IMR-90 (cell line): ENCODE data around the gene TRIO. TPM values are rescaled to one million over a fixed set of nuclear protein-coding genes. Genes with fewer than 3 reads are reported as not detected.

Experiments
- ATAC-seq: fragments of 200-7000 bp; cut with Tn5 transposase; 2 replicates; pipeline ENCODE4 v1.9.1; 2020; ENCODE audit warnings: low read depth, mild to moderate bottlenecking, moderate library complexity
- BruUV-seq: library from RNA; stranded (reverse); fragments of 400-500 nt; replicated peaks from 2 replicates; lab custom pipeline; 2021; lab: Mats Ljungman, UMichigan
- CTCF ChIA-PET: fragments of 300-600 bp; formaldehyde crosslinking; extraction: SDS; loops from one replicate; lab custom pipeline; 2021; ENCODE audit warnings: antibody characterized with exemption; lab: Yijun Ruan, JAX
- POLR2A ChIA-PET: fragments of 300-600 bp; sonication (Branson Sonifier 250); formaldehyde crosslinking; loops from one replicate; lab custom pipeline; 2022; ENCODE audit warnings: antibody characterized with exemption; ENCODE audit not compliant: unreplicated experiment; lab: Charles Lee
- DNase-seq: peaks from one replicate; pipeline ENCODE4 v3.0.0; 2013
- H2AFZ ChIP-seq: replicated peaks from 2 replicates; pipeline ENCODE3; 2013; ENCODE audit warnings: low read length, mild to moderate bottlenecking; ENCODE audit not compliant: poor library complexity
- H2AK5ac ChIP-seq: 2 replicates; pipeline ENCODE4 v1.6.1; 2013; ENCODE audit warnings: low read depth, low read length, inconsistent platforms
- H2AK9ac ChIP-seq: replicated peaks from 2 replicates; pipeline ENCODE3; 2013; ENCODE audit warnings: mild to moderate bottlenecking, low read depth, low read length, moderate library complexity; ENCODE audit not compliant: poor library complexity
- H2BK120ac ChIP-seq: 2 replicates; pipeline ENCODE4 v1.6.1; 2013; ENCODE audit warnings: low read depth, low read length, inconsistent platforms
- H2BK15ac ChIP-seq: 3 replicates; pipeline ENCODE4 v1.6.1; 2013; ENCODE audit warnings: low read depth, low read length, inconsistent platforms
- H2BK20ac ChIP-seq: 2 replicates; pipeline ENCODE4 v1.6.1; 2013; ENCODE audit warnings: low read depth, mild to moderate bottlenecking, inconsistent platforms, low read length, moderate library complexity
- H2BK5ac ChIP-seq: 2 replicates; pipeline ENCODE4 v1.6.1; 2013; ENCODE audit warnings: mild to moderate bottlenecking, low read depth, low read length, inconsistent platforms; ENCODE audit not compliant: poor library complexity, severe bottlenecking
- H3K14ac ChIP-seq: replicated peaks from 2 replicates; pipeline ENCODE4 v1.6.1; 2013; ENCODE audit warnings: low read depth, low read length, inconsistent platforms
- H3K18ac ChIP-seq: 2 replicates; pipeline ENCODE4 v1.6.1; 2013; ENCODE audit warnings: low read depth, low read length, control low read depth
- H3K23ac ChIP-seq: 2 replicates; pipeline ENCODE4 v1.6.1; 2013; ENCODE audit warnings: low read depth, low read length, inconsistent platforms
- H3K27ac ChIP-seq: 2 replicates; pipeline ENCODE4 v1.5.1; 2013; ENCODE audit warnings: mild to moderate bottlenecking, control low read depth, low read length; ENCODE audit not compliant: insufficient read depth
- H3K27me3 ChIP-seq: 2 replicates; pipeline ENCODE4 v1.6.1; 2013; ENCODE audit warnings: low read length; ENCODE audit not compliant: control insufficient read depth, insufficient read depth
- H3K36me3 ChIP-seq: 2 replicates; pipeline ENCODE4 v1.6.1; 2013; ENCODE audit warnings: low read length, mixed read lengths; ENCODE audit not compliant: control insufficient read depth, insufficient read depth
- H3K4ac ChIP-seq: 2 replicates; pipeline ENCODE4 v1.6.1; 2013; ENCODE audit warnings: low read depth, low read length, inconsistent platforms
- H3K4me1 ChIP-seq: 2 replicates; pipeline ENCODE4 v1.6.1; 2013; ENCODE audit warnings: low read length, mixed read lengths; ENCODE audit not compliant: control insufficient read depth, insufficient read depth
- H3K4me2 ChIP-seq: 2 replicates; pipeline ENCODE4 v1.6.1; 2013; ENCODE audit warnings: low read depth, mild to moderate bottlenecking, control low read depth, low read length, moderate library complexity
- H3K4me3 ChIP-seq: 2 replicates; pipeline ENCODE4 v1.5.1; 2013; ENCODE audit warnings: low read depth, mild to moderate bottlenecking, control low read depth, low read length, moderate library complexity; ENCODE audit not compliant: insufficient read depth
- H3K56ac ChIP-seq: 2 replicates; pipeline ENCODE4 v1.6.1; 2013; ENCODE audit warnings: low read length, inconsistent platforms; ENCODE audit not compliant: insufficient read depth; ENCODE audit errors: extremely low read depth
- H3K79me1 ChIP-seq, 2 experiments: 2 replicates each; pipeline ENCODE4 v1.6.1; 2013; ENCODE audit warnings: low read length in 2 of 2, inconsistent platforms in 1 of 2, low read depth in 1 of 2
- H3K9ac ChIP-seq: 2 replicates; pipeline ENCODE4 v1.6.1; 2013; ENCODE audit warnings: low read depth, low read length, control low read depth
- H3K9me1 ChIP-seq: 2 replicates; pipeline ENCODE4 v1.6.1; 2013; ENCODE audit warnings: low read length, inconsistent platforms; ENCODE audit not compliant: insufficient read depth
- H3K9me3 ChIP-seq: 2 replicates; pipeline ENCODE4 v1.6.1; 2013; ENCODE audit warnings: low read length; ENCODE audit not compliant: control insufficient read depth, insufficient read depth
- H4K20me1 ChIP-seq: 2 replicates; pipeline ENCODE4 v1.6.1; 2013; ENCODE audit warnings: low read length, inconsistent platforms; ENCODE audit not compliant: insufficient read depth
- H4K5ac ChIP-seq: 2 replicates; pipeline ENCODE4 v1.6.1; 2013; ENCODE audit warnings: mild to moderate bottlenecking, low read depth, low read length, control low read depth
- H4K8ac ChIP-seq, 2 experiments: 2 replicates each; pipeline ENCODE4 v1.6.1; 2013; ENCODE audit warnings: low read depth in 2 of 2, low read length in 2 of 2, control low read depth in 1 of 2, inconsistent platforms in 1 of 2
- H4K91ac ChIP-seq: 2 replicates; pipeline ENCODE4 v1.6.1; 2013; ENCODE audit warnings: low read depth, low read length, inconsistent platforms; ENCODE audit not compliant: insufficient read depth
- CEBPB ChIP-seq: IDR thresholded peaks from 2 replicates; pipeline ENCODE4 v1.6.1; 2012; ENCODE audit warnings: low read depth, low read length, improper control_type of control experiment
- CHD1 ChIP-seq: IDR thresholded peaks from 2 replicates; pipeline ENCODE4 v1.6.1; 2012; ENCODE audit warnings: low read depth, low read length, improper control_type of control experiment
- ELK1 ChIP-seq: fragments of 150-350 bp; IDR thresholded peaks from 2 replicates; pipeline ENCODE4 v1.6.1; 2016; ENCODE audit warnings: low read depth, mild to moderate bottlenecking, low read length, moderate library complexity, borderline replicate concordance
- FOS ChIP-seq: fragments of 150-350 bp; IDR thresholded peaks from 2 replicates; pipeline ENCODE4 v1.6.1; 2016; ENCODE audit warnings: low read depth, low read length
- MAFK ChIP-seq: IDR thresholded peaks from 2 replicates; pipeline ENCODE4 v1.6.1; 2012; ENCODE audit warnings: low read depth, low read length, improper control_type of control experiment
- MAZ ChIP-seq: IDR thresholded peaks from 2 replicates; pipeline ENCODE4 v1.6.1; 2012; ENCODE audit warnings: low read depth, mild to moderate bottlenecking, low read length, improper control_type of control experiment, moderate library complexity, borderline replicate concordance
- RAD21 ChIP-seq: IDR thresholded peaks from 2 replicates; pipeline ENCODE4 v1.6.1; 2012; ENCODE audit warnings: low read length, improper control_type of control experiment
- RCOR1 ChIP-seq: IDR thresholded peaks from 2 replicates; pipeline ENCODE4 v1.6.1; 2012; ENCODE audit warnings: mild to moderate bottlenecking, low read length, improper control_type of control experiment; ENCODE audit not compliant: insufficient replicate concordance
- SMC3 ChIP-seq: fragments of 150-350 bp; IDR thresholded peaks from 2 replicates; pipeline ENCODE4 v1.6.1; 2016; ENCODE audit warnings: low read depth, mild to moderate bottlenecking, antibody characterized with exemption, low read length, moderate library complexity
- WGBS, 2 experiments: methylation state at CpG; one replicate each; pipeline versions ENCODE4 v1.1.5 to v1.1.7; 2013; ENCODE audit warnings: missing lambda C conversion rate in 2 of 2; ENCODE audit not compliant: insufficient read length in 1 of 2; ENCODE audit errors: extremely low coverage in 2 of 2; 5-methylcytosine and 5-hydroxymethylcytosine counted together
- dilution Hi-C: fragments of 300-500 bp; cut with HindIII; formaldehyde crosslinking; loops from one replicate; pipeline ENCODE4 v1.14.3; 2018; ENCODE audit warnings: low sequenced_read_pairs; ENCODE audit not compliant: unreplicated experiment
- in situ Hi-C: fragments of 300-500 bp; cut with MboI; formaldehyde crosslinking; loops from 3 replicates; pipeline ENCODE4 v1.14.3; 2019; ENCODE audit warnings: low sequenced_read_pairs, inconsistent platforms, mixed read lengths
- intact Hi-C: fragments of 100-400 bp; cut with micrococcal nuclease; formaldehyde crosslinking; loops from 2 replicates; pipeline ENCODE4 v1.10.0; 2022
- polyA plus RNA-seq, 3 experiments: library from polyadenylated mRNA; depleted of rRNA; stranded (reverse); fragments of >200 nt; gene quantifications; 2 replicates each; pipeline ENCODE4 v1.2.3, GENCODE V29; 2012; ENCODE audit warnings: low replicate concordance in 1 of 3
- total RNA-seq: library from RNA; depleted of rRNA; stranded (reverse); fragments of >200 nt; gene quantifications from 2 replicates; pipeline ENCODE4 v1.2.3, GENCODE V29; 2012

Gene TRIO
- total and polyA plus RNA-seq, 2 of the 4 experiments (the other 2 are of a cell fraction): 206 to 522 TPM

GRCh38 chr5:14400085-14400484 lies 256.9 kb downstream of the TRIO start:
- intact Hi-C loops (no loop called here), in situ Hi-C loops (loop anchor here (10.0 to 25.0 kb wide), 2 partner anchors 245 to 612 kb away; no protein-coding TSS in a partner anchor)
- peak; percentile 76 for DNase-seq

More at GRCh38 chr5:14400085-14400484, 256.9 kb downstream of the TRIO start:
- Histone ChIP-seq H3K9me1 (peaks cover 18% of the 10 kb centered on the region), H3K4me1 (peaks cover 36% of the 10 kb centered on the region), H4K8ac (peak overlapping the region in 1 of 2 experiments; percentile 83; a peak in 1 of 4 replicates), H3K27ac (no peak overlapping the region), H3K79me1 (peaks cover 37 to 78% of the 10 kb centered on the region in 2 experiments), H3K18ac (no peak overlapping the region), H2AK9ac (no peak overlapping the region), H3K14ac (no peak overlapping the region), H3K4me2 (no peak overlapping the region), H2BK5ac (peak overlapping the region; percentile 65), H2BK15ac (no peak overlapping the region), H2BK20ac (no peak overlapping the region), H4K5ac (no peak overlapping the region), H2AK5ac (no peak overlapping the region), H3K9ac (no peak overlapping the region), H3K56ac (no peak overlapping the region), H3K4ac (no peak overlapping the region), H3K36me3 (peaks cover 57% of the 10 kb centered on the region), H3K23ac (no peak overlapping the region), H2AFZ (no peak overlapping the region), H4K91ac (no peak overlapping the region), H3K27me3 (no peaks in the 10 kb centered on the region), H3K4me3 (no peak overlapping the region), H4K20me1 (peaks cover 88% of the 10 kb centered on the region), H2BK120ac (no peak overlapping the region), H3K9me3 (no peaks in the 10 kb centered on the region)
- POLR2A ChIA-PET: no interaction called here
- no CpG with 5 or more reads among the region's 2 CpGs for WGBS, 2 experiments
- dilution Hi-C loops: no loop called here
- BruUV-seq: no TSS peak
- peak; percentile 51 for ATAC-seq
- CTCF ChIA-PET: interaction anchor here (0.9 to 2.5 kb wide), 4 partner anchors 9 to 248 kb away, joined by 3 to 9 read pairs (median 3); no protein-coding TSS in a partner anchor
- TF ChIP-seq FOS (0 out of 2 replicates have a peak, but pooled peaks have one; percentile 43), MAFK (0 out of 2 replicates have a peak, but pooled peaks have one; percentile 29), MAZ (no peak), CEBPB (no peak), CHD1 (0 out of 2 replicates have a peak, but pooled peaks have one; percentile 37), ELK1 (no peak), SMC3 (no peak), RCOR1 (no peak), RAD21 (no peak)
